ENCODE results near the gene PLA2G15.
A peak's percentile ranks its signal among the peaks of the same experiment; 100 is the strongest.

Gene PLA2G15

GRCh38 chr16:68227183-68227793 lies 17.9 kb upstream of the PLA2G15 start:
- DNase-seq (ENCODE audit: low spot score) = peak; percentile 15
- in situ Hi-C loops (cut with MboI; ENCODE audit: low pct_unique_long_range_greater_than_20kb, low sequenced_read_pairs, unreplicated experiment) = no loop called here
- no peak for TF ChIP-seq CTCF (IDR thresholded peaks at IDR 0.05; ENCODE audit: extremely low read depth, insufficient read depth, missing control alignments)

GRCh38 chr16:68227850-68228553 lies 17.2 kb upstream of the PLA2G15 start:
- DNase-seq (ENCODE audit: low spot score) = no peak
- TF ChIP-seq CTCF (IDR thresholded peaks at IDR 0.05; ENCODE audit: extremely low read depth, insufficient read depth, missing control alignments) = no peak
- in situ Hi-C loops (cut with MboI; ENCODE audit: low pct_unique_long_range_greater_than_20kb, low sequenced_read_pairs, unreplicated experiment) = no loop called here

GRCh38 chr16:68228652-68229051 lies 16.5 kb upstream of the PLA2G15 start:
- no peak for DNase-seq (ENCODE audit: low spot score)
- TF ChIP-seq CTCF (IDR thresholded peaks at IDR 0.05; ENCODE audit: extremely low read depth, insufficient read depth, missing control alignments) = no peak
- in situ Hi-C loops (cut with MboI; ENCODE audit: low pct_unique_long_range_greater_than_20kb, low sequenced_read_pairs, unreplicated experiment) = no loop called here

GRCh38 chr16:68229431-68230175 lies 15.6 kb upstream of the PLA2G15 start:
- TF ChIP-seq CTCF (IDR thresholded peaks at IDR 0.05; ENCODE audit: extremely low read depth, insufficient read depth, missing control alignments) = peak; percentile 83
- in situ Hi-C loops (cut with MboI; ENCODE audit: low pct_unique_long_range_greater_than_20kb, low sequenced_read_pairs, unreplicated experiment) = no loop called here
- DNase-seq (ENCODE audit: low spot score) = peak; percentile 59

GRCh38 chr16:68230176-68230571 lies 15.0 kb upstream of the PLA2G15 start:
- no peak for TF ChIP-seq CTCF (IDR thresholded peaks at IDR 0.05; ENCODE audit: extremely low read depth, insufficient read depth, missing control alignments)
- in situ Hi-C loops (cut with MboI; ENCODE audit: low pct_unique_long_range_greater_than_20kb, low sequenced_read_pairs, unreplicated experiment) = no loop called here
- DNase-seq (ENCODE audit: low spot score) = no peak

- TF ChIP-seq CTCF (IDR thresholded peaks at IDR 0.05; ENCODE audit: extremely low read depth, insufficient read depth, missing control alignments) = no peak
- in situ Hi-C loops (cut with MboI; ENCODE audit: low pct_unique_long_range_greater_than_20kb, low sequenced_read_pairs, unreplicated experiment) = no loop called here
- DNase-seq (ENCODE audit: low spot score) = no peak
Observed at GRCh38 chr16:68230956-68231355, 14.2 kb upstream of the PLA2G15 start.

Data from GM13977 (cell line).